GM18507 (cell line): ENCODE data around the gene RHOU.
"Not testable (repeated sequence)": the region's sequence is repeated elsewhere in the genome, so short reads cannot be mapped to it uniquely, and the experiment has no call there.

Experiments
- DNase-seq: peaks from one replicate; pipeline ENCODE4 v3.0.0; 2011; ENCODE audit warnings: low read depth; ENCODE audit not compliant: insufficient read length; ENCODE audit errors: extremely low spot score
- FAIRE-seq: peaks from 2 replicates; lab custom pipeline; 2011; peaks lifted over from hg19 to GRCh38; lab: Jason Lieb, UNC

Gene RHOU

GRCh38 chr1:228734881-228735801, at the start of gene RHOU:
Gene RHOU, plus strand, starts transcription at chr1:228735479. Its CDS starts 264 bp downstream, at chr1:228735743.
- peak; percentile 37 for DNase-seq
- no peak for FAIRE-seq

GRCh38 chr1:228687587-228687986, 47.7 kb upstream of the RHOU start:
- no peak for DNase-seq
- FAIRE-seq = no peak

GRCh38 chr1:228689255-228689654, 46.0 kb upstream of the RHOU start:
- no peak for FAIRE-seq
- DNase-seq = no peak

- DNase-seq = no peak
- no peak for FAIRE-seq
Measured at GRCh38 chr1:228691211-228691610, 44.1 kb upstream of the RHOU start.

- peak; percentile 12 for DNase-seq
- FAIRE-seq = peak; percentile 54
Measured at GRCh38 chr1:228691926-228692325, 43.4 kb upstream of the RHOU start.

- not testable (repeated sequence) for FAIRE-seq
Measured at GRCh38 chr1:228694447-228694846, 40.8 kb upstream of the RHOU start.

GRCh38 chr1:228695015-228695955, 40.0 kb upstream of the RHOU start:
- no peak for FAIRE-seq

More at GRCh38 chr1:228694447-228694846, 40.8 kb upstream of the RHOU start:
- DNase-seq = not testable (repeated sequence)

GRCh38 chr1:228697207-228698016, 37.9 kb upstream of the RHOU start:
- DNase-seq (no peak), FAIRE-seq (no peak)

More at GRCh38 chr1:228695015-228695955, 40.0 kb upstream of the RHOU start:
- DNase-seq = no peak

- DNase-seq (no peak), FAIRE-seq (no peak)
Measured at GRCh38 chr1:228698017-228698329, 37.3 kb upstream of the RHOU start.

- no peak for DNase-seq
- no peak for FAIRE-seq
Measured at GRCh38 chr1:228702433-228702832, 32.8 kb upstream of the RHOU start.

- FAIRE-seq (no peak), DNase-seq (no peak)
Measured at GRCh38 chr1:228706305-228706704, 29.0 kb upstream of the RHOU start.

GRCh38 chr1:228717081-228717480, 18.2 kb upstream of the RHOU start:
- FAIRE-seq (no peak), DNase-seq (no peak)

GRCh38 chr1:228721407-228721806, 13.9 kb upstream of the RHOU start:
- no peak for DNase-seq

GRCh38 chr1:228723287-228723686, 12.0 kb upstream of the RHOU start:
- DNase-seq = no peak
- no peak for FAIRE-seq

More at GRCh38 chr1:228721407-228721806, 13.9 kb upstream of the RHOU start:
- no peak for FAIRE-seq

- DNase-seq = no peak
- FAIRE-seq = no peak
Measured at GRCh38 chr1:228723921-228724320, 11.4 kb upstream of the RHOU start.

- FAIRE-seq = no peak
- DNase-seq = no peak
Measured at GRCh38 chr1:228725178-228725577, 10.1 kb upstream of the RHOU start.

GRCh38 chr1:228727681-228728171, 7.6 kb upstream of the RHOU start:
- FAIRE-seq = no peak

GRCh38 chr1:228732426-228732825, 2.9 kb upstream of the RHOU start:
- DNase-seq = no peak
- FAIRE-seq = no peak

More at GRCh38 chr1:228727681-228728171, 7.6 kb upstream of the RHOU start:
- no peak for DNase-seq

GRCh38 chr1:228733576-228733975, 1.7 kb upstream of the RHOU start:
- DNase-seq (no peak), FAIRE-seq (no peak)
